B cell (primary cell): ENCODE data around the gene LZTS2.

Source experiments
- EZH2 ChIP-seq: IDR thresholded peaks from 2 replicates; pipeline ENCODE4 v1.6.1; 2012; ENCODE audit warnings: borderline replicate concordance, low read depth, mild to moderate bottlenecking, moderate library complexity, low read length; ENCODE audit not compliant: insufficient read depth, poor library complexity, severe bottlenecking
- TF ChIP-seq, protein P1 (sequence below): fragments of 200-600 bp; IDR thresholded peaks from one replicate; pipeline ENCODE4 v1.8.0; 2022; ENCODE audit warnings: antibody characterized with exemption, mild to moderate bottlenecking

DNA sequence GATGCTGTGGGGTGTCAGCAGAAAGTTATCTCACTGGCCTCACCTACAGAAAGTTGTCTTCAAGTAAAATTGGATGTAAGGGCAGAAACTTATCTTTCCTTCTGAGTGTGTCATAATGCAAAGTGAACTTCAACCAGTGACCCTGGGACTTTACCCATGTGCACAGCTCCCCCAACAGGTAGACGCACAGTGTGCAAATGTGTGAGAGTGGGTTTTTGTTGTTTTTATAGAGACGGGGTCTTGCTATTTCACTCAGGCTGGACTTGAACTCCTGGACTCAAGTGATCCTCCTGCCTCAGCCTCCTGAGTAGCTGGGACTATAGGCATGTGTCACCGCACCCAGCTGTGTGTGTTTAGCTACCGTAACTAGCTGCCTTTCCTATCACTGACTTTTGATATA lies 55.8 kb downstream of the LZTS2 start:
- TF ChIP-seq, protein P1, sequence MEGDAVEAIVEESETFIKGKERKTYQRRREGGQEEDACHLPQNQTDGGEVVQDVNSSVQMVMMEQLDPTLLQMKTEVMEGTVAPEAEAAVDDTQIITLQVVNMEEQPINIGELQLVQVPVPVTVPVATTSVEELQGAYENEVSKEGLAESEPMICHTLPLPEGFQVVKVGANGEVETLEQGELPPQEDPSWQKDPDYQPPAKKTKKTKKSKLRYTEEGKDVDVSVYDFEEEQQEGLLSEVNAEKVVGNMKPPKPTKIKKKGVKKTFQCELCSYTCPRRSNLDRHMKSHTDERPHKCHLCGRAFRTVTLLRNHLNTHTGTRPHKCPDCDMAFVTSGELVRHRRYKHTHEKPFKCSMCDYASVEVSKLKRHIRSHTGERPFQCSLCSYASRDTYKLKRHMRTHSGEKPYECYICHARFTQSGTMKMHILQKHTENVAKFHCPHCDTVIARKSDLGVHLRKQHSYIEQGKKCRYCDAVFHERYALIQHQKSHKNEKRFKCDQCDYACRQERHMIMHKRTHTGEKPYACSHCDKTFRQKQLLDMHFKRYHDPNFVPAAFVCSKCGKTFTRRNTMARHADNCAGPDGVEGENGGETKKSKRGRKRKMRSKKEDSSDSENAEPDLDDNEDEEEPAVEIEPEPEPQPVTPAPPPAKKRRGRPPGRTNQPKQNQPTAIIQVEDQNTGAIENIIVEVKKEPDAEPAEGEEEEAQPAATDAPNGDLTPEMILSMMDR, result no peak
- TF ChIP-seq EZH2, result no peak
